A673 (cell line): Measurements from ENCODE around the gene AKNA. TPM values are rescaled to one million over a fixed set of nuclear protein-coding genes. Genes with fewer than 3 reads are reported as not detected.

Experiments
- Bru-seq: library from RNA; stranded (reverse); fragments of 400-500 nt; gene quantifications from one replicate; lab custom pipeline; 2021; lab: Mats Ljungman, UMichigan
- BruChase-seq, 2 experiments: library from RNA; stranded (reverse); fragments of 400-500 nt; gene quantifications; one replicate each; lab custom pipeline; 2021; lab: Mats Ljungman, UMichigan
- BruUV-seq: library from RNA; stranded (reverse); fragments of 400-500 nt; replicated peaks from 2 replicates; lab custom pipeline; 2021; lab: Mats Ljungman, UMichigan
- CTCF ChIA-PET: fragments of 300-600 bp; sonication (Branson Sonifier 250); formaldehyde crosslinking; loops from one replicate; lab custom pipeline; 2022; ENCODE audit warnings: antibody characterized with exemption; lab: Charles Lee
- POLR2A ChIA-PET: fragments of 300-600 bp; sonication (Branson Sonifier 250); formaldehyde crosslinking; loops from one replicate; lab custom pipeline; 2022; ENCODE audit warnings: antibody characterized with exemption; ENCODE audit not compliant: low non-redundant PET; lab: Charles Lee
- DNase-seq: peaks from one replicate; pipeline ENCODE4 v3.0.0-alpha.2; 2015; ENCODE audit warnings: low spot score
- H3K27ac ChIP-seq: fragments of 200-600 bp; sonication (generic); 2 replicates; pipeline ENCODE4 v1.5.1; 2016; ENCODE audit warnings: mixed run types, low read depth, mild to moderate bottlenecking, mixed read lengths, antibody characterized with exemption, low read length; ENCODE audit not compliant: poor library complexity, severe bottlenecking
- H3K27me3 ChIP-seq: fragments of 200-600 bp; sonication (generic); replicated peaks from 2 replicates; pipeline ENCODE4 v1.6.1; 2017; ENCODE audit warnings: mixed run types, low read depth, mild to moderate bottlenecking, mixed read lengths, antibody characterized with exemption, low read length; ENCODE audit not compliant: insufficient read depth, poor library complexity
- H3K36me3 ChIP-seq: fragments of 200-600 bp; sonication (generic); 2 replicates; pipeline ENCODE4 v1.6.1; 2016; ENCODE audit warnings: mixed run types, mild to moderate bottlenecking, mixed read lengths, antibody characterized with exemption, low read length; ENCODE audit not compliant: insufficient read depth, poor library complexity, severe bottlenecking
- H3K4me1 ChIP-seq: fragments of 200-600 bp; sonication (generic); 2 replicates; pipeline ENCODE4 v1.6.1; 2017; ENCODE audit warnings: mixed run types, mild to moderate bottlenecking, mixed read lengths, antibody characterized with exemption, low read length; ENCODE audit not compliant: insufficient read depth, poor library complexity, severe bottlenecking
- H3K4me3 ChIP-seq: fragments of 200-600 bp; sonication (generic); 2 replicates; pipeline ENCODE4 v1.5.1; 2016; ENCODE audit warnings: low read depth, mixed run types, mild to moderate bottlenecking, mixed read lengths, low read length; ENCODE audit not compliant: poor library complexity, severe bottlenecking
- H3K9me3 ChIP-seq: fragments of 200-600 bp; sonication (generic); 2 replicates; pipeline ENCODE4 v1.6.1; 2016; ENCODE audit warnings: mixed run types, low read depth, mild to moderate bottlenecking, mixed read lengths, antibody characterized with exemption, low read length; ENCODE audit not compliant: poor library complexity, severe bottlenecking
- EZH2 ChIP-seq: fragments of 200-600 bp; sonication (generic); IDR thresholded peaks from 2 replicates; pipeline ENCODE4 v1.6.1; 2017; ENCODE audit warnings: borderline replicate concordance, low read depth, mild to moderate bottlenecking, mixed read lengths, antibody characterized with exemption, low read length; ENCODE audit not compliant: poor library complexity, severe bottlenecking
- intact Hi-C: fragments of 100-400 bp; cut with micrococcal nuclease; formaldehyde crosslinking; loops from one replicate; pipeline ENCODE4 v1.10.0; 2022; ENCODE audit not compliant: unreplicated experiment
- long read RNA-seq: library from polyadenylated mRNA; stranded (forward); transcript quantifications from one replicate; pipeline ENCODE4 v2.0.0, GENCODE V29; 2022
- total RNA-seq: library from RNA; stranded (reverse); gene quantifications from 2 replicates; pipeline ENCODE4 v1.2.3, GENCODE V29; 2021
- TF ChIP-seq, protein P1 (sequence below): fragments of 300-800, 200-600 bp; sonication (generic); conservative IDR thresholded peaks from 2 replicates; pipeline ENCODE4 v1.5.1; 2017; ENCODE audit warnings: low read depth, mild to moderate bottlenecking, antibody characterized with exemption, low read length, moderate library complexity, mixed read lengths

AKNA gene, protein sequence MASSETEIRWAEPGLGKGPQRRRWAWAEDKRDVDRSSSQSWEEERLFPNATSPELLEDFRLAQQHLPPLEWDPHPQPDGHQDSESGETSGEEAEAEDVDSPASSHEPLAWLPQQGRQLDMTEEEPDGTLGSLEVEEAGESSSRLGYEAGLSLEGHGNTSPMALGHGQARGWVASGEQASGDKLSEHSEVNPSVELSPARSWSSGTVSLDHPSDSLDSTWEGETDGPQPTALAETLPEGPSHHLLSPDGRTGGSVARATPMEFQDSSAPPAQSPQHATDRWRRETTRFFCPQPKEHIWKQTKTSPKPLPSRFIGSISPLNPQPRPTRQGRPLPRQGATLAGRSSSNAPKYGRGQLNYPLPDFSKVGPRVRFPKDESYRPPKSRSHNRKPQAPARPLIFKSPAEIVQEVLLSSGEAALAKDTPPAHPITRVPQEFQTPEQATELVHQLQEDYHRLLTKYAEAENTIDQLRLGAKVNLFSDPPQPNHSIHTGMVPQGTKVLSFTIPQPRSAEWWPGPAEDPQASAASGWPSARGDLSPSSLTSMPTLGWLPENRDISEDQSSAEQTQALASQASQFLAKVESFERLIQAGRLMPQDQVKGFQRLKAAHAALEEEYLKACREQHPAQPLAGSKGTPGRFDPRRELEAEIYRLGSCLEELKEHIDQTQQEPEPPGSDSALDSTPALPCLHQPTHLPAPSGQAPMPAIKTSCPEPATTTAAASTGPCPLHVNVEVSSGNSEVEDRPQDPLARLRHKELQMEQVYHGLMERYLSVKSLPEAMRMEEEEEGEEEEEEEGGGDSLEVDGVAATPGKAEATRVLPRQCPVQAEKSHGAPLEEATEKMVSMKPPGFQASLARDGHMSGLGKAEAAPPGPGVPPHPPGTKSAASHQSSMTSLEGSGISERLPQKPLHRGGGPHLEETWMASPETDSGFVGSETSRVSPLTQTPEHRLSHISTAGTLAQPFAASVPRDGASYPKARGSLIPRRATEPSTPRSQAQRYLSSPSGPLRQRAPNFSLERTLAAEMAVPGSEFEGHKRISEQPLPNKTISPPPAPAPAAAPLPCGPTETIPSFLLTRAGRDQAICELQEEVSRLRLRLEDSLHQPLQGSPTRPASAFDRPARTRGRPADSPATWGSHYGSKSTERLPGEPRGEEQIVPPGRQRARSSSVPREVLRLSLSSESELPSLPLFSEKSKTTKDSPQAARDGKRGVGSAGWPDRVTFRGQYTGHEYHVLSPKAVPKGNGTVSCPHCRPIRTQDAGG (N-terminal part only)
- total RNA-seq, result 20.4 and 28.8 TPM in 2 replicates
- percentile 66 among the genes with signal in this experiment for Bru-seq, nascent RNA
- BruChase-seq, experiment 1, labeled RNA remaining after a 2-hour chase, result percentile 59 among the genes with signal in this experiment
- BruChase-seq, experiment 2, labeled RNA remaining after a 6-hour chase, result percentile 59 among the genes with signal in this experiment
- long read RNA-seq, full-length matches to known transcripts, result 1 of 2 reads
- long read RNA-seq, partial matches to known transcripts, result 1 of 2 reads
- long read RNA-seq, other reads (novel, unspliced or antisense), result 0 of 2 reads

DNA sequence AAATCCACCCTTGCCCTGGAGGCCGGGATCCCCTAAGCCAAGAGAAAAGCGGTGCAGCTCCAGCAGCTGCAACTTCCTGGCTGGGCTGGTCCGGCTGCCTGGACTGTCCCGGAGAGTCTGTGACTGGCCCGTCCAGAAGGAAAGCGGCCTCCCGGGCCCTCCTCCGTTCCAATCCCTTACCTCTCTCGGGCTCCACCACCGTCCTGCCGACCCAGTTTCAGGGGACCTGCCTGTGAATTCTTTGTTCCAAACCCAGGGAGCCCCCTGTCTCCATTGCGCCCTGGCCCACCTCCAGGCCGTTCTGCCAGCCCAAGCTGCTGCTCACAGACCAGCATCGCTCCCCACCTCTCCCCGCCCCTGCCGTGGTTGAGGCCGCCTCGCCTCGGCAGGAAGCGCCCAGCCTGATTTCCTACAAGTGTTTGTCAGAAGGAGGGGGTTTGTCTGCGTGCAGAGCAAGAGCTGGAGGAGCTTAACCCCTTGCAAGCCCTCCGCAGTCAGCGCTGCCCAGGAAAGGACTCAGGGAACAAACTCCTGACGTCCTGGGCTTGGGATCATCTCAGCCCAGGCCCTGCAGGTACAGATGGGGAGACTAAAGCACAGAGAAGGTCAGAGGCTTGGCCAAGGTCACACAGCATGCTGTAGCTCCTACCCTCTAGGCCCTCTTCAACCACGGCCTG, at the start of gene AKNA:
Gene AKNA (minus strand): TSS at position 303 of the 677 bp plus-strand sequence. CDS start 6,649 bp downstream, outside the sequence.
- Histone ChIP-seq H3K27me3 (no peaks in the 10 kb centered on the region), H3K4me1 (peaks cover 26% of the 10 kb centered on the region), H3K4me3 (peak within 1 kb of the TSS; percentile 13), H3K9me3 (no peaks in the 10 kb centered on the region), H3K27ac (peak within 1 kb of the TSS; percentile 48), H3K36me3 (peaks cover 5% of the 10 kb centered on the region)
- BruUV-seq, result no TSS peak
- DNase-seq, result peak; percentile 40
- intact Hi-C loops, result no loop called here
- CTCF ChIA-PET, result no interaction called here
- TF ChIP-seq, protein P1, sequence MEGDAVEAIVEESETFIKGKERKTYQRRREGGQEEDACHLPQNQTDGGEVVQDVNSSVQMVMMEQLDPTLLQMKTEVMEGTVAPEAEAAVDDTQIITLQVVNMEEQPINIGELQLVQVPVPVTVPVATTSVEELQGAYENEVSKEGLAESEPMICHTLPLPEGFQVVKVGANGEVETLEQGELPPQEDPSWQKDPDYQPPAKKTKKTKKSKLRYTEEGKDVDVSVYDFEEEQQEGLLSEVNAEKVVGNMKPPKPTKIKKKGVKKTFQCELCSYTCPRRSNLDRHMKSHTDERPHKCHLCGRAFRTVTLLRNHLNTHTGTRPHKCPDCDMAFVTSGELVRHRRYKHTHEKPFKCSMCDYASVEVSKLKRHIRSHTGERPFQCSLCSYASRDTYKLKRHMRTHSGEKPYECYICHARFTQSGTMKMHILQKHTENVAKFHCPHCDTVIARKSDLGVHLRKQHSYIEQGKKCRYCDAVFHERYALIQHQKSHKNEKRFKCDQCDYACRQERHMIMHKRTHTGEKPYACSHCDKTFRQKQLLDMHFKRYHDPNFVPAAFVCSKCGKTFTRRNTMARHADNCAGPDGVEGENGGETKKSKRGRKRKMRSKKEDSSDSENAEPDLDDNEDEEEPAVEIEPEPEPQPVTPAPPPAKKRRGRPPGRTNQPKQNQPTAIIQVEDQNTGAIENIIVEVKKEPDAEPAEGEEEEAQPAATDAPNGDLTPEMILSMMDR, result no peak
- TF ChIP-seq EZH2, result no peak
- POLR2A ChIA-PET, result interaction anchor here (0.6 kb wide), 1 partner anchor 194 kb away, joined by 3 read pairs; no protein-coding TSS in a partner anchor

DNA sequence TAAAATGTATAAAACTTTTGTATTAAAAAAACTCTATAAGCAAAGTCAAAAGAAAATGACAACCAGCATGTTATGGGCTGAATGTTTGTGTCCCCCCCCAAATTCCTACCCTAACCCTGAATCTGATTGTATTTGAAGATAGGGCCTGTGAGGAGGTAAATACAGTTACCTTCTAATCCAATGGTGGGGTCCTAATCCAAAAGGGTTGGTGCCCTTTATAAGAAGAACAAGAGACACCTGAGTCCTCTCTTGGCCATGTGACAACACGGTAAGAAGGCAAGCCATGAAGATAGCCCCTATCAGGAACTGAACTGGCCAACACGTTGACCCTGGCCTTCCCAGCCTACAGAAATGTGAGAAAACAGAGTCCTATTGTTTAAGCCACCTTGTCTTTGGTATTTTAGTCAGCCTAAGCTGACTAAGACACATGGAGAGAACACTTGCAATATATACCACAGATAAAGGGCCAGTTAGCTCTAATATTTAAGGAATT, 49.7 kb upstream of the AKNA start:
- Histone ChIP-seq H3K27me3 (no peaks in the 10 kb centered on the region), H3K4me1 (no peaks in the 10 kb centered on the region), H3K27ac (no peak overlapping the region), H3K36me3 (no peaks in the 10 kb centered on the region), H3K4me3 (no peak overlapping the region), H3K9me3 (no peaks in the 10 kb centered on the region)
- DNase-seq, result no peak
- POLR2A ChIA-PET, result no interaction called here
- no TSS peak for BruUV-seq
- TF ChIP-seq EZH2, result no peak
- TF ChIP-seq, protein P1, result no peak
- CTCF ChIA-PET, result no interaction called here
- intact Hi-C loops, result loop anchor here (10.0 kb wide), 1 partner anchor 467 kb away; no protein-coding TSS in a partner anchor
